Endothelial cell of umbilical vein (primary cell): Measurements from ENCODE around the gene DDX31. TPM values are rescaled to one million over a fixed set of nuclear protein-coding genes. Genes with fewer than 3 reads are reported as not detected.

Experiments
- BruUV-seq: library from RNA; stranded (reverse); fragments of 400-500 nt; replicated peaks from 2 replicates; lab custom pipeline; 2021; lab: Mats Ljungman, UMichigan
- CTCF ChIA-PET: fragments of 300-600, 350-600 bp; sonication (Branson Sonifier 250); formaldehyde crosslinking; loops from one replicate; lab custom pipeline; 2021; ENCODE audit warnings: antibody characterized with exemption, inconsistent platforms; lab: Charles Lee
- POLR2A ChIA-PET: fragments of 300-600, 350-600 bp; sonication (Branson Sonifier 250); formaldehyde crosslinking; loops from one replicate; lab custom pipeline; 2021; ENCODE audit warnings: antibody characterized with exemption, inconsistent platforms; lab: Charles Lee
- DNase-seq: peaks from one replicate; pipeline ENCODE4 v3.0.0-alpha.2; 2011; ENCODE audit warnings: low read depth, low spot score
- FAIRE-seq: peaks from 2 replicates; lab custom pipeline; 2011; peaks lifted over from hg19 to GRCh38; lab: Jason Lieb, UNC
- H2AFZ ChIP-seq: 2 replicates; pipeline ENCODE4 v1.6.0; 2012; ENCODE audit warnings: low read depth, low read length, control low read depth, inconsistent platforms
- H3K27ac ChIP-seq: 2 replicates; pipeline ENCODE4 v1.5.1; 2011; ENCODE audit warnings: low read depth, mild to moderate bottlenecking, control low read depth, low read length, moderate library complexity; ENCODE audit not compliant: insufficient read depth
- H3K27me3 ChIP-seq, 2 experiments: 2 replicates each; pipeline versions ENCODE4 v1.6.0 to v1.6.1; 2011; ENCODE audit warnings: low read length in 2 of 2, mixed read lengths in 1 of 2; ENCODE audit not compliant: control insufficient read depth in 2 of 2, insufficient read depth in 2 of 2
- H3K36me3 ChIP-seq, 2 experiments: 2 replicates in 1 of 2; 3 replicates in 1 of 2; pipeline ENCODE4 v1.5.1; 2011; ENCODE audit warnings: low read length in 2 of 2, mild to moderate bottlenecking in 1 of 2, moderate library complexity in 1 of 2; ENCODE audit not compliant: control insufficient read depth in 2 of 2, insufficient read depth in 2 of 2; ENCODE audit errors: extremely low read depth in 1 of 2
- H3K4me1 ChIP-seq: 3 replicates; pipeline ENCODE4 v1.5.1; 2011; ENCODE audit warnings: mild to moderate bottlenecking, low read length; ENCODE audit not compliant: control insufficient read depth, insufficient read depth; ENCODE audit errors: extremely low read depth
- H3K4me2 ChIP-seq: 2 replicates; pipeline ENCODE4 v1.6.1; 2011; ENCODE audit warnings: low read length, control low read depth, mixed read lengths; ENCODE audit not compliant: insufficient read depth
- H3K4me3 ChIP-seq, 3 experiments: fragments of 200-600 bp in 1 of 3; sonication (generic), shearing (Covaris generic) in 1 of 3; replicated peaks in 1 of 3; 2 replicates each; pipeline ENCODE4 v1.5.1; 2011 to 2016; ENCODE audit warnings: control low read depth in 3 of 3, low read length in 3 of 3, mild to moderate bottlenecking in 2 of 3, inconsistent platforms in 1 of 3, low read depth in 1 of 3, moderate library complexity in 1 of 3; ENCODE audit not compliant: insufficient read depth in 1 of 3
- H3K79me2 ChIP-seq: 2 replicates; pipeline ENCODE4 v1.6.0; 2012; ENCODE audit warnings: low read length, inconsistent platforms; ENCODE audit not compliant: control insufficient read depth, insufficient read depth
- H3K9ac ChIP-seq: replicated peaks from 2 replicates; pipeline ENCODE3; 2011; ENCODE audit warnings: low read length, control low read depth; ENCODE audit not compliant: insufficient read depth; ENCODE audit errors: extremely low read depth
- H3K9me1 ChIP-seq: replicated peaks from 3 replicates; pipeline ENCODE4 v1.6.0; 2011; ENCODE audit warnings: mild to moderate bottlenecking, low read length; ENCODE audit not compliant: control insufficient read depth, insufficient read depth; ENCODE audit errors: extremely low read depth
- H3K9me3 ChIP-seq: replicated peaks from 2 replicates; pipeline ENCODE4 v1.5.1; 2012; ENCODE audit warnings: low read length, inconsistent platforms; ENCODE audit not compliant: control insufficient read depth, insufficient read depth
- H4K20me1 ChIP-seq: replicated peaks from 2 replicates; pipeline ENCODE3; 2011; ENCODE audit warnings: mild to moderate bottlenecking, low read length; ENCODE audit not compliant: control insufficient read depth, insufficient read depth; ENCODE audit errors: extremely low read depth
- CTCF ChIP-seq, 2 donors: IDR thresholded peaks; 1 replicate in 1 of 2; 2 replicates in 1 of 2; pipeline ENCODE4 v1.5.1; 2011; ENCODE audit warnings: low read length in 2 of 2, mild to moderate bottlenecking in 2 of 2, moderate library complexity in 2 of 2, control low read depth in 1 of 2, inconsistent platforms in 1 of 2, low read depth in 1 of 2; ENCODE audit not compliant: insufficient read depth in 1 of 2; ENCODE audit errors: extremely low read depth in 1 of 2
- EZH2 ChIP-seq: IDR thresholded peaks from 2 replicates; pipeline ENCODE4 v1.6.1; 2012; ENCODE audit warnings: borderline replicate concordance, low read depth, mild to moderate bottlenecking, moderate library complexity, low read length, inconsistent platforms; ENCODE audit not compliant: severe bottlenecking
- FOS ChIP-seq: IDR thresholded peaks from 2 replicates; pipeline ENCODE4 v1.6.1; 2011; ENCODE audit warnings: mild to moderate bottlenecking, low read length, moderate library complexity, borderline replicate concordance; ENCODE audit not compliant: insufficient read depth
- GATA2 ChIP-seq: IDR thresholded peaks from 2 replicates; pipeline ENCODE4 v1.7.0; 2011; ENCODE audit warnings: low read depth, mild to moderate bottlenecking, moderate library complexity, mixed read lengths, low read length; ENCODE audit not compliant: insufficient read length, insufficient read depth
- JUN ChIP-seq: IDR thresholded peaks from 2 replicates; pipeline ENCODE4 v1.6.1; 2011; ENCODE audit warnings: borderline replicate concordance, low read depth; ENCODE audit not compliant: insufficient read length, insufficient read depth
- MAX ChIP-seq: IDR thresholded peaks from 2 replicates; pipeline ENCODE4 v1.6.1; 2011; ENCODE audit not compliant: insufficient read depth, insufficient read length
- MYC ChIP-seq: IDR thresholded peaks from one replicate; pipeline ENCODE4 v1.6.1; 2011; ENCODE audit warnings: mild to moderate bottlenecking, low read depth, low read length
- POLR2A ChIP-seq: IDR thresholded peaks from 2 replicates; pipeline ENCODE4 v1.6.1; 2012; ENCODE audit warnings: low read depth, mild to moderate bottlenecking, control low read depth, low read length
- POLR2AphosphoS5 ChIP-seq: IDR thresholded peaks from 2 replicates; pipeline ENCODE4 v1.6.1; 2012; ENCODE audit warnings: low read depth, mild to moderate bottlenecking, control low read depth, low read length, moderate library complexity; ENCODE audit not compliant: insufficient read depth
- dilution Hi-C: fragments of 300-500 bp; cut with MboI; formaldehyde crosslinking; loops from one replicate; pipeline ENCODE4 v1.15.0; 2019; ENCODE audit warnings: low sequenced_read_pairs; ENCODE audit not compliant: extremely low pct_ligation_motif_present
- intact Hi-C: fragments of 100-400 bp; cut with micrococcal nuclease; formaldehyde crosslinking; loops from one replicate; pipeline ENCODE4 v1.10.0; 2022
- polyA plus RNA-seq, 4 experiments: library from polyadenylated mRNA; depleted of rRNA in 3 of 4; stranded (reverse) in 3 of 4; unstranded in 1 of 4; fragments of >200 nt; gene quantifications; 2 replicates each; pipeline versions ENCODE4 v1.2.1 to v1.2.3, GENCODE V29; 2011 to 2012; ENCODE audit warnings: missing spikeins in 1 of 4
- total RNA-seq: library from RNA; stranded (reverse); gene quantifications from 2 replicates; pipeline ENCODE4 v1.2.3, GENCODE V29; 2021

The DDX31 gene
- total and polyA plus RNA-seq, 2 donors (not counting 3 experiments of a cell fraction or from before 2014, with no cell fraction given): 8.0 to 16.3 TPM

GRCh38 chr9:132614324-132614723 lies 55.5 kb downstream of the DDX31 start:
- H3K9me3 ChIP-seq: no peaks in the 10 kb centered on the region
- no peak for FAIRE-seq
- intact Hi-C loops (no loop called here), dilution Hi-C loops (no loop called here)
- no TSS peak for BruUV-seq
- H3K4me1 ChIP-seq: no peaks in the 10 kb centered on the region
- no peak overlapping the region for H3K4me3 ChIP-seq
- POLR2A ChIA-PET: no interaction called here
- no peak overlapping the region for H2AFZ ChIP-seq
- no peak for DNase-seq
- H3K36me3 ChIP-seq: peaks cover 8 to 13% of the 10 kb centered on the region in 2 experiments
- CTCF ChIA-PET: no interaction called here
- no peaks in the 10 kb centered on the region for H3K79me2 ChIP-seq
- H3K4me2 ChIP-seq: no peak overlapping the region
- no peaks in the 10 kb centered on the region for H4K20me1 ChIP-seq
- no peak overlapping the region for H3K9ac ChIP-seq
- TF ChIP-seq POLR2A: no peak
- TF ChIP-seq JUN: no peak
- no peak for TF ChIP-seq POLR2AphosphoS5
- TF ChIP-seq CTCF (IDR thresholded peaks at IDR 0.05; ENCODE audit: extremely low read depth in 1 of 2, insufficient read depth in 1 of 2, low read depth in 1 of 2, low read length in 2 of 2): no peak
- TF ChIP-seq GATA2: no peak
- no peak for TF ChIP-seq EZH2
- no peak for TF ChIP-seq MAX
- TF ChIP-seq FOS: no peak
- no peak for TF ChIP-seq MYC
- no peaks in the 10 kb centered on the region for H3K9me1 ChIP-seq
- no peaks in the 10 kb centered on the region for H3K27me3 ChIP-seq
- no peak overlapping the region for H3K27ac ChIP-seq
